ENCODE measurements around the gene TRIM39. TPM values are rescaled to one million over a fixed set of nuclear protein-coding genes. Genes with fewer than 3 reads are reported as not detected.
A peak's percentile ranks its signal among the peaks of the same experiment; 100 is the strongest.

TRIM39 gene
- total RNA-seq, 4 donors from 2014 or later, result 10.4 to 17.2 (median 15.2) TPM

DNA sequence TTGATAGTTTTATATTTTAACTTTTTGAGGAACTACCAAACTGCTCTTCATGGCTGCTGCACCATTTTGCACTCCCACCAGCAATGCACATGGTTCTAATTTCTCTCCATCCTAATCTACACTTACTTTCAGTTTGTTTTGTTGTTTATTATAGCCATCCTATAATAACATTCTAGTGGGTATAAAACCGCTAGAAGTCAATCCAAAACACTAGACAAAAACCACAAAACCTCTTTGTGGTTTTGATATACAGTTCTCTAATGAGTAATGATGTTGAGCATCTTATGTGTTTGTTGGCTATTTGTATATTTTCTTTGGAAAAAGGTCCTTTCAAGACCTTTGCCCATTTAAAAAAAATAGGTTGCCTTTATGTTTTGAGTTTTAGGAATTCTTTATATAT, 23.8 kb downstream of the TRIM39 start:
- DNase-seq (ENCODE audit: low spot score) (no peak), ATAC-seq (ENCODE audit: low FRiP score) (no peak)
- TF ChIP-seq, protein P1, sequence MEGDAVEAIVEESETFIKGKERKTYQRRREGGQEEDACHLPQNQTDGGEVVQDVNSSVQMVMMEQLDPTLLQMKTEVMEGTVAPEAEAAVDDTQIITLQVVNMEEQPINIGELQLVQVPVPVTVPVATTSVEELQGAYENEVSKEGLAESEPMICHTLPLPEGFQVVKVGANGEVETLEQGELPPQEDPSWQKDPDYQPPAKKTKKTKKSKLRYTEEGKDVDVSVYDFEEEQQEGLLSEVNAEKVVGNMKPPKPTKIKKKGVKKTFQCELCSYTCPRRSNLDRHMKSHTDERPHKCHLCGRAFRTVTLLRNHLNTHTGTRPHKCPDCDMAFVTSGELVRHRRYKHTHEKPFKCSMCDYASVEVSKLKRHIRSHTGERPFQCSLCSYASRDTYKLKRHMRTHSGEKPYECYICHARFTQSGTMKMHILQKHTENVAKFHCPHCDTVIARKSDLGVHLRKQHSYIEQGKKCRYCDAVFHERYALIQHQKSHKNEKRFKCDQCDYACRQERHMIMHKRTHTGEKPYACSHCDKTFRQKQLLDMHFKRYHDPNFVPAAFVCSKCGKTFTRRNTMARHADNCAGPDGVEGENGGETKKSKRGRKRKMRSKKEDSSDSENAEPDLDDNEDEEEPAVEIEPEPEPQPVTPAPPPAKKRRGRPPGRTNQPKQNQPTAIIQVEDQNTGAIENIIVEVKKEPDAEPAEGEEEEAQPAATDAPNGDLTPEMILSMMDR (IDR thresholded peaks at IDR 0.05), result no peak

DNA sequence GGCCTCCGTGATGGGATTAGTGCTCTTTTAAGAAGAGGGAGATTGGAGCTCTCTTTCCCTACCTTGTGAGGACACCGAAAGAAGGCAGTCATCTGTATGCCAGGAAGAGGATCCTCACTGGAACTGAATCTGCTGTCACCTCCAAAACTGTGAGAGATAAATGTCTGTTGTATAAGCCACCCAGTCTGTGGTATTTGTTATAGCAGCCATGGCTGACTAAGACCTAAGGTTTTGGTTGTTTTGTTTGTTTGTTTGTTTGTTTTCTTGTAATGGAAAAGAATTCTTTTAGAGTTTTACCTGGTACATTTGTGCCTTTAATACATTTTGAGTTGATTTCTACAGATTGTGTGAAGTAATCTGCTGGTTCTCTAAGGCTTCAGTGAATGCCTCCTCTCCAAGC, 25.8 kb downstream of the TRIM39 start:
- TF ChIP-seq, protein P1 (IDR thresholded peaks at IDR 0.05), result no peak
- ATAC-seq (ENCODE audit: low FRiP score) (no peak), DNase-seq (ENCODE audit: low spot score) (no peak)

DNA sequence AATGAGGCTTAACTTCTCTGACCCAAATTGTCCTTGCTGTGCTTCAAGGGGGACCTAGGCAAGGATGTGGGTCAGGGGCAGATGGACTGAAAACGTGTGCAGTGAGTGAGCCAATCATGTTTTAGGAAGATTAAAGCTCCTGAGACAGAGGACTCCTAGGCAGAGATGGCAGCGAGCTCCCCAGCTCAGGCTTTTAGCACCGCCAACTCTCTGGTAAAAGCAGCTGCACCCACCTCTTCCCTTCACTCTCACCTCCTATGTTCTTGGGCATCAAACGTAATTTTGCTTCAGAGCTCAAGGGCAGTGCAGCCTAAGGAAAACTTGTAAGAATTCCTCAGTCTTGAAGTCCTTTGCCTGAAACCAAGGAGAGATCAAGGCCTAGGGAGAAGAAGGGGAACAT, 28.6 kb downstream of the TRIM39 start:
- no peak for DNase-seq (ENCODE audit: low spot score)
- no peak for ATAC-seq (ENCODE audit: low FRiP score)
- TF ChIP-seq, protein P1 (IDR thresholded peaks at IDR 0.05), result no peak

DNA sequence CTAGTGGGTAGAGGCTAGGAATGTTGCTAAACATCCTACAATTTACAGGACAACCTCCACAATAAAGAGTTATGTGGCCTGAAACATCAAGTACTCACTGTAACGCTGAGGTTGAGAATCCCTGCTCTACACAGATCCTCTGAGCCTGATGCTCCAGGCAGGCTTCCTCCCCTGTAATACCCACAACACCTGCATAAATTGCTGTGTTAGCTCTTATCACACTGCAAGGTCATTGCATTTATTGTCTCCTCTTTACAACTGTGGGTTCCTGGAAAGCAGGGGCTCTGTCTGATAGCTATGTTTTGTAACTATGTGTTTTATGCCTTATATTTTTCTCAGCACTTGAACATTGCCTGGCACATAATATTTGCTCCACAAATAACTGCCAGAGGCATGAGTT, 29.8 kb downstream of the TRIM39 start:
- ATAC-seq (ENCODE audit: low FRiP score) (no peak), DNase-seq (ENCODE audit: low spot score) (no peak)
- TF ChIP-seq, protein P1 (IDR thresholded peaks at IDR 0.05), result no peak

DNA sequence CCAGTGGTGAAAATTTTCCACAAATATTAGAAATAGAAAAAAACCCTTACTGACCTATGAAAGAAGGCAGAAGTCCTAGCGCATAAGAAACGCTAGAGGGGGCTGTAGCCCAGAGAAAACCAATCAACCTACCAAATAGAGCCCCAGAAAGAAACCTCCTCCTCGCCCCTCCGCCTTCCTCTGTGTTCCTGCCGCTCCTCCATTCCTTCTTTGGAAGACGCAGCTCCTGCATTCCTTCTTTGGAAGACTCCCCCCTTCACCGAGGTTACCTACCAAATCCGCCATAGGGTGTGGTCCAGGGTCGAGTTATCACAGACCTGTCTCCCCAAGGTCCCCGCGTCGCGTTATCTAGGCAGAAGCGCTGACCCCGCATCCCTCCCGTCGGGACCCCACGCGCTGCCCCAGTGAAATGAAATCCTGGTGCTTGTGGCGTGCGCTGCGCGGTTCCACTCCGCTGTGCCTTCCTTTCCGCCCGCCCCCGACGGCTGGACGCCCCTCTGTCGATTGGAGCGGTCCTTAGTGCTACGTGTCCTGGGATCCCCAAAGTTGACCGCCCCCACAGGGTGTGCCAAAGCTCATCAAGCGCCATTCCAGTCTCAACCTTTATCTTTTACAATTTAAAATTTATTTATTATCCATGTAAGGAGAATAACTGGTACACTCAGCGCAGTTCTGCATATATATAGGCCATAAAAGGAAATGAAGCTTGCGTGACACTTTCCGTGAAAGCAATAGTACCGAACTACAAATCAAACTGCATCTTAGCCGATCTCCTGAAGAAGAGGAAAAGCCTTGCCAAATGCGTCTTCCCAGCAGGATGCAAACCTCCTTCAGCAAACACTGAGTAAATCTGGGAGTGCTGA, 31.2 kb downstream of the TRIM39 start:
- no peak for ATAC-seq (ENCODE audit: low FRiP score)
- TF ChIP-seq, protein P1 (IDR thresholded peaks at IDR 0.05), result peak in 1 of 3 donors; percentile 10
- DNase-seq (ENCODE audit: low spot score), result no peak

DNA sequence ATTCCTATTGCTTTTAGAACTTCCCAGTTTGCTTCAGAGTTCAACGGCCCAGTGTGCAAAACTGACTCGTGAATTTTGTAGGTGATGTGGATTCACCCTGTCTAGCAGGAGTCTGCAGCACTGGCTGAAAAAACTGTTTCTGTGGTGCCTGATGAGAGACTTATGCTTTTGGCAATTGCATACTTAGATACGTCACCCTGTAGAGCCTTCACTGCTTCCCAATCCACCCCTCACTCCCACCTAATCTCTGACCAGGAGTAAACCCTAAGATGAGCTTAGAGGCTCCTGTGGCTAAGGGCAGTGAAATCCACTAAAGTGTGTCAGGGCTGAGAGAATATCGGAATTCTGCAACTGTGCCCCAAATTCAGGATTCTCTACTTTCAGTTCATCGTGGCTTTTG, 32.5 kb downstream of the TRIM39 start:
- ATAC-seq (ENCODE audit: low FRiP score), result no peak
- TF ChIP-seq, protein P1 (IDR thresholded peaks at IDR 0.05), result no peak
- no peak for DNase-seq (ENCODE audit: low spot score)

DNA sequence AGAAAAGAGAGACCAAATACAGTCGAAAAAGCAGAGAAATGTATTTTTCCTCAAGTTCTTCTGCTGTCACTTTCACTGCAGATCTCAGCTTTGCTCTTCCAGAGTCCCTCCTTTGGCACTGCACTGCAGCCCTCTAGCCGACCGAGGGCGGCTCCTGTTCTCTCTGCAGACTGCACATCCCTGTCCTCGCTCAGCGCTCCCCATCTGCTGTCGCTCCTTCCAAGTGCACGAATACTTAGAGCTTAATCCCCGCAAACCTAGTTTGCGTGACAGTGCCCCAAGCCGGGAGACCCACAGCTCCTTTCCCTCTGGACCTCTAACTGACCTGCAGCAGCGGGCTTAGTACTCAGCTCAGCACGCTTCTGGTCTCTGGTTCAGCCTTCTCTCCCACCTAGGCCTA, 33.4 kb downstream of the TRIM39 start:
- TF ChIP-seq, protein P1 (IDR thresholded peaks at IDR 0.05), result no peak
- DNase-seq (ENCODE audit: low spot score), result no peak
- no peak for ATAC-seq (ENCODE audit: low FRiP score)
